Psoas muscle (tissue), 8 donors: Measurements from ENCODE around the gene CENPI. TPM values are rescaled to one million over a fixed set of nuclear protein-coding genes. Genes with fewer than 3 reads are reported as not detected.

Experiments used
- ATAC-seq, 4 donors: fragments of 200-7000 bp; cut with Tn5 transposase; one replicate each; pipeline ENCODE4 v1.9.1; 2020; ENCODE audit warnings: moderate library complexity in 3 of 4, mild to moderate bottlenecking in 2 of 4
- DNase-seq, 2 donors: peaks; one replicate each; pipeline ENCODE4 v3.0.0-alpha.2; 2020
- H3K27ac ChIP-seq: fragments of 200-600 bp; one replicate; pipeline ENCODE4 v1.8.0; 2022
- H3K27me3 ChIP-seq, 3 donors: fragments of 200-600 bp in 1 of 3; one replicate each; pipeline versions ENCODE4 v1.6.1 to v1.8.0; 2013 to 2022; ENCODE audit warnings: low read length in 2 of 3, mild to moderate bottlenecking in 2 of 3, moderate library complexity in 1 of 3; ENCODE audit not compliant: insufficient read depth in 3 of 3
- H3K36me3 ChIP-seq, 2 donors: fragments of 200-600 bp in 1 of 2; one replicate each; pipeline versions ENCODE4 v1.6.1 to v1.8.0; 2013 to 2022; ENCODE audit warnings: low read depth in 1 of 2, mild to moderate bottlenecking in 1 of 2, moderate library complexity in 1 of 2; ENCODE audit not compliant: insufficient read depth in 1 of 2
- H3K4me1 ChIP-seq: fragments of 200-600 bp; one replicate; pipeline ENCODE4 v1.8.0; 2022
- H3K4me3 ChIP-seq: fragments of 200-600 bp; one replicate; pipeline ENCODE4 v1.8.0; 2022; ENCODE audit warnings: mild to moderate bottlenecking
- H3K9me3 ChIP-seq: fragments of 200-600 bp; one replicate; pipeline ENCODE4 v1.8.0; 2022
- CTCF ChIP-seq: fragments of 200-600 bp; IDR thresholded peaks from one replicate; pipeline ENCODE4 v1.8.0; 2022; ENCODE audit warnings: antibody characterized with exemption
- WGBS, 3 donors: extraction: QIAGEN DNeasy Blood & Tissue Kit; methylation state at CpG; one replicate each; pipeline versions ENCODE4 v1.1.6 to v1.1.7; 2013; 5-methylcytosine and 5-hydroxymethylcytosine counted together
- intact Hi-C, 2 donors: fragments of 100-400 bp; cut with DNase I; formaldehyde crosslinking; loops; one replicate each; pipeline versions ENCODE4 v1.11.0 to v1.14.2; 2022
- polyA plus RNA-seq, 3 donors: library from polyadenylated mRNA; stranded (reverse); fragments of 200-250 nt; gene quantifications; one replicate each; pipeline ENCODE4 v1.2.3, GENCODE V29; 2013
- total RNA-seq, 4 donors: library from RNA; stranded (reverse); fragmentation: NEBNext Ultra II Directional in 2 of 4; extraction: Animal tissue kit (Norgen Biotek cat#: 25700) in 2 of 4; gene quantifications; one replicate each; pipeline versions ENCODE4 v1.2.1 to v1.2.4, GENCODE V29; 2021 to 2023
- donor health status: healthy with polysubstance abuse.
- donor health status: DM: no; HTN: no; CAD: no; lungs with moderate emphysema.
- donor health status: Bipolar disorder and iron deficiency.
- donor health status: healthy.
- donor health status: DM: yes; HTN: yes; CAD: no.
- donor health status: DM: no; HTN: no; CAD: no.
- donor health status: DM: no; HTN: no; CAD: no.
- donor health status: DM: yes; HTN: yes; CAD: no.

Gene CENPI
- total and polyA plus RNA-seq, 7 donors, result 0.10 to 0.39 (median 0.31) TPM; not detected in 1

GRCh38 chrX:101108284-101108683 is 10.3 kb downstream of the CENPI start:
- TF ChIP-seq CTCF, result no peak
- intact Hi-C loops, result no loop called here
- ATAC-seq (no peak), DNase-seq (no peak)
- H3K36me3 ChIP-seq, result no peaks in the 10 kb centered on the region
- no peaks in the 10 kb centered on the region for H3K9me3 ChIP-seq
- peaks cover 0 to 8% (median 0%) of the 10 kb centered on the region in 3 donors for H3K27me3 ChIP-seq
- no peaks in the 10 kb centered on the region for H3K4me1 ChIP-seq
- no peak overlapping the region for H3K4me3 ChIP-seq
- WGBS, 3 donors, result 86 to 99% (median 94%) methylated on average over 4 of the region's 4 CpGs
- no peak overlapping the region for H3K27ac ChIP-seq

- WGBS, 3 donors, result 27 to 53% (median 37%) methylated on average over 3 of the region's 3 CpGs
- TF ChIP-seq CTCF, result no peak
- H3K27me3 ChIP-seq, result no peaks in the 10 kb centered on the region
- H3K36me3 ChIP-seq, result no peaks in the 10 kb centered on the region
- H3K9me3 ChIP-seq, result no peaks in the 10 kb centered on the region
- no peak overlapping the region for H3K27ac ChIP-seq
- ATAC-seq, result no peak
- DNase-seq, result no peak
- H3K4me1 ChIP-seq, result no peaks in the 10 kb centered on the region
- no peak overlapping the region for H3K4me3 ChIP-seq
- intact Hi-C loops, result no loop called here
Observed at GRCh38 chrX:101117701-101118100, 19.7 kb downstream of the CENPI start.

- Histone ChIP-seq H3K36me3 (no peaks in the 10 kb centered on the region), H3K4me3 (no peak overlapping the region), H3K9me3 (no peaks in the 10 kb centered on the region), H3K27me3 (no peaks in the 10 kb centered on the region), H3K4me1 (no peaks in the 10 kb centered on the region), H3K27ac (no peak overlapping the region)
- intact Hi-C loops, result no loop called here
- DNase-seq, result no peak
- no peak for TF ChIP-seq CTCF
- ATAC-seq, result no peak
- 69 to 87% (median 86%) methylated on average over 2 of the region's 2 CpGs for WGBS, 3 donors
Observed at GRCh38 chrX:101136235-101136634, 38.2 kb downstream of the CENPI start.

Other genes with a start within 250 kb of the CENPI start
- gene NOX1, start 223.8 kb upstream of the CENPI start, total RNA-seq, result not detected
- gene NOX1, start 223.8 kb upstream of the CENPI start, polyA plus RNA-seq, result not detected
- under 1 TPM in 3 of 4 donors, not detected in 1; 0.08 to 0.28 (median 0.09) TPM for gene XKRX, start 169.3 kb upstream of the CENPI start, total RNA-seq
- gene XKRX, start 169.3 kb upstream of the CENPI start, polyA plus RNA-seq, result under 1 TPM in 2 of 3 donors, not detected in 1; 0.05 to 0.26 TPM
- gene ARL13A, start 128.5 kb upstream of the CENPI start, total RNA-seq, result not detected
- gene ARL13A, start 128.5 kb upstream of the CENPI start, polyA plus RNA-seq, result not detected
- gene TRMT2B, start 46.1 kb upstream of the CENPI start, total RNA-seq, result 10 to 100 TPM; 10.5 to 19.5 (median 13.3) TPM
- 10 to 100 TPM in 1 of 3 donors, 1 to 10 TPM in 2; 7.2 to 27.0 (median 9.1) TPM for gene TRMT2B, start 46.1 kb upstream of the CENPI start, polyA plus RNA-seq
- gene TMEM35A, start 19.3 kb upstream of the CENPI start, total RNA-seq, result under 1 TPM in 3 of 4 donors, not detected in 1; 0.16 to 0.28 (median 0.17) TPM
- under 1 TPM; 0.08 to 0.25 (median 0.12) TPM for gene TMEM35A, start 19.3 kb upstream of the CENPI start, polyA plus RNA-seq
- under 1 TPM; 0.02 to 0.06 (median 0.03) TPM for gene DRP2, start 121.6 kb downstream of the CENPI start, total RNA-seq
- under 1 TPM; 0.07 to 0.09 (median 0.08) TPM for gene DRP2, start 121.6 kb downstream of the CENPI start, polyA plus RNA-seq
- not detected for gene TAF7L, start 193.1 kb downstream of the CENPI start, total RNA-seq
- under 1 TPM in 1 of 3 donors, not detected in 2; 0.04 TPM for gene TAF7L, start 193.1 kb downstream of the CENPI start, polyA plus RNA-seq